GM13976 (cell line): ENCODE results near the gene NUP210.

Experiments used
- DNase-seq: peaks from one replicate; pipeline ENCODE4 v3.0.0; 2012; ENCODE audit warnings: low spot score
- CTCF ChIP-seq: IDR thresholded peaks from 2 replicates; pipeline ENCODE4 v1.5.1; 2012; ENCODE audit warnings: borderline replicate concordance, mild to moderate bottlenecking; ENCODE audit not compliant: insufficient read depth; ENCODE audit errors: extremely low read depth, missing control alignments, control extremely low read depth
- in situ Hi-C: fragments of 300-500 bp; cut with MboI; formaldehyde crosslinking; loops from one replicate; pipeline ENCODE4 v1.12.0; 2022; ENCODE audit warnings: low sequenced_read_pairs, mixed read lengths, inconsistent platforms; ENCODE audit not compliant: unreplicated experiment

Gene NUP210

GRCh38 chr3:13275376-13276005 is 144.6 kb downstream of the NUP210 start:
- DNase-seq, result no peak
- in situ Hi-C loops, result no loop called here
- no peak for TF ChIP-seq CTCF

GRCh38 chr3:13274551-13275332 is 145.4 kb downstream of the NUP210 start:
- no peak for DNase-seq
- in situ Hi-C loops, result no loop called here
- TF ChIP-seq CTCF, result no peak

- in situ Hi-C loops, result no loop called here
- DNase-seq, result no peak
- TF ChIP-seq CTCF, result no peak
Measured at GRCh38 chr3:13274125-13274524, 146.0 kb downstream of the NUP210 start.

- no peak for TF ChIP-seq CTCF
- in situ Hi-C loops, result no loop called here
- no peak for DNase-seq
Measured at GRCh38 chr3:13273604-13274105, 146.5 kb downstream of the NUP210 start.

GRCh38 chr3:13272831-13273603 is 147.1 kb downstream of the NUP210 start:
- no peak for TF ChIP-seq CTCF
- in situ Hi-C loops, result no loop called here
- no peak for DNase-seq

- TF ChIP-seq CTCF, result no peak
- in situ Hi-C loops, result no loop called here
- DNase-seq, result no peak
Measured at GRCh38 chr3:13269711-13270378, 150.3 kb downstream of the NUP210 start.
